Measurements from ENCODE around the gene NCAPH2. TPM values are rescaled to one million over a fixed set of nuclear protein-coding genes. Genes with fewer than 3 reads are reported as not detected.

NCAPH2 gene
- total and polyA plus RNA-seq, 2 of the 13 experiments (the other 11 are each of a cell fraction or from before 2014, with no cell fraction given), result 28.1 to 64.4 TPM

DNA sequence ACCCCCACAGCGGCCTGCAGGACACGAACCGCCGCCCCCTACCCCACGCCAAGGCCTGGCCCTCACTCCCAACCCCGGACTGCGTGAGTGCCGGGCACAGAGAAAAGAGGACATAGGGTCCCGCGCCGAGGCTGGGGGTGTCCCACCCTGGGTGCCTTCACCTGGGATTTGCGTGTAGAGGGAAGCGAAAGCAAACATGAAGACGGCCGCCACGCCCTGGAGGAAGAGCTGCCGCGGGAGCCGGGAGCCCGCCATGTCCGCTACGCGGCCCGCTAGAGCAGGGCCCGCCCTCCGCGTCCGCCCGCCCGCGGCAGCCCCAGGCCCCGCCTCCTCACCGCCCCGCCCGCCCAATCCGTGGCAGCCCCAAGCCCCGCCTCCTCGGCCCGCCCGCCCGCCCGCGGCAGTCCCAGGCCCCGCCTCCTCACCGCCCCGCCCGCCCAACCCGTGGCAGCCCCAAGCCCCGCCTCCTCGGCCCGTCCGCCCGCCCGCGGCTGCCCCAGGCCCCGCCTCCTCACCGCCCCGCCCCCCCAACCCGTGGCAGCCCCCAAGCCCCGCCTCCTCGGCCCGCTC, 518 bp upstream of the NCAPH2 start, which contains the start of gene LMF2 (continued):
- TF ChIP-seq ZBTB10 (CRISPR knock-in tag; IDR thresholded peaks at IDR 0.05; ENCODE audit: borderline replicate concordance) (0 out of 2 replicates have a peak, but pooled peaks have one; percentile 36), RBFOX2 (IDR thresholded peaks at IDR 0.05; ENCODE audit: low read depth, low read length) (no peak), SAP130 (CRISPR knock-in tag; IDR thresholded peaks at IDR 0.05; ENCODE audit: low read depth) (peak; percentile 78), NCOA2 (CRISPR knock-in tag; IDR thresholded peaks at IDR 0.05) (peak; percentile 27; the same call in 1 of the 2 replicates), FLYWCH1 (CRISPR knock-in tag; IDR thresholded peaks at IDR 0.05) (no peak), ZNF17 (CRISPR knock-in tag; IDR thresholded peaks at IDR 0.05) (no peak), ZNF563 (CRISPR knock-in tag; IDR thresholded peaks at IDR 0.05) (0 out of 2 replicates have a peak, but pooled peaks have one; percentile 45), ATF2 (CRISPR knock-in tag; IDR thresholded peaks at IDR 0.05) (no peak), ZMYM3 (CRISPR knock-in tag; IDR thresholded peaks at IDR 0.05) (no peak), SNAPC2 (CRISPR knock-in tag; IDR thresholded peaks at IDR 0.05) (no peak), PRDM10 (CRISPR knock-in tag; IDR thresholded peaks at IDR 0.05; ENCODE audit: low read depth) (no peak), ERF (CRISPR knock-in tag; IDR thresholded peaks at IDR 0.05) (0 out of 2 replicates have a peak, but pooled peaks have one; percentile 25), ZMYM4 (CRISPR knock-in tag; IDR thresholded peaks at IDR 0.05) (peak; percentile 7; the same call in 1 of the 2 replicates), ZMAT3 (CRISPR knock-in tag; conservative IDR thresholded peaks at IDR 0.05) (0 out of 2 replicates have a peak, but pooled peaks have one; percentile 32), EZH2 (conservative IDR thresholded peaks at IDR 0.05; ENCODE audit: low read depth, low read length) (no peak), CREB1 (IDR thresholded peaks at IDR 0.05) (no peak), CREB1 (CRISPR knock-in tag; IDR thresholded peaks at IDR 0.05) (no peak), SP5 (CRISPR knock-in tag; IDR thresholded peaks at IDR 0.05; ENCODE audit: borderline replicate concordance, low read depth) (peak; percentile 54), TAF1 (CRISPR knock-in tag; IDR thresholded peaks at IDR 0.05) (peak; percentile 48)
- TF ChIP-seq, protein P1, sequence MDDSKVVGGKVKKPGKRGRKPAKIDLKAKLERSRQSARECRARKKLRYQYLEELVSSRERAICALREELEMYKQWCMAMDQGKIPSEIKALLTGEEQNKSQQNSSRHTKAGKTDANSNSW (CRISPR knock-in tag; IDR thresholded peaks at IDR 0.05; ENCODE audit: borderline replicate concordance), result no peak
- TF ChIP-seq, protein P2, sequence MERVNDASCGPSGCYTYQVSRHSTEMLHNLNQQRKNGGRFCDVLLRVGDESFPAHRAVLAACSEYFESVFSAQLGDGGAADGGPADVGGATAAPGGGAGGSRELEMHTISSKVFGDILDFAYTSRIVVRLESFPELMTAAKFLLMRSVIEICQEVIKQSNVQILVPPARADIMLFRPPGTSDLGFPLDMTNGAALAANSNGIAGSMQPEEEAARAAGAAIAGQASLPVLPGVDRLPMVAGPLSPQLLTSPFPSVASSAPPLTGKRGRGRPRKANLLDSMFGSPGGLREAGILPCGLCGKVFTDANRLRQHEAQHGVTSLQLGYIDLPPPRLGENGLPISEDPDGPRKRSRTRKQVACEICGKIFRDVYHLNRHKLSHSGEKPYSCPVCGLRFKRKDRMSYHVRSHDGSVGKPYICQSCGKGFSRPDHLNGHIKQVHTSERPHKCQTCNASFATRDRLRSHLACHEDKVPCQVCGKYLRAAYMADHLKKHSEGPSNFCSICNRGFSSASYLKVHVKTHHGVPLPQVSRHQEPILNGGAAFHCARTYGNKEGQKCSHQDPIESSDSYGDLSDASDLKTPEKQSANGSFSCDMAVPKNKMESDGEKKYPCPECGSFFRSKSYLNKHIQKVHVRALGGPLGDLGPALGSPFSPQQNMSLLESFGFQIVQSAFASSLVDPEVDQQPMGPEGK (CRISPR knock-in tag; IDR thresholded peaks at IDR 0.05), result 0 out of 2 replicates have a peak, but pooled peaks have one; percentile 25

All from HepG2 (cell line).